Activated naive CD4-positive, alpha-beta T cell treated with anti-CD3 and anti-CD28 coated beads, Interleukin-2, amount 10 ng/mL, durations not matched to agents 7 days and 5 days (primary cell): ENCODE data around the gene EXTL1.
"Not testable (repeated sequence)": the region's sequence is repeated elsewhere in the genome, so short reads cannot be mapped to it uniquely, and the experiment has no call there.

Experiments
- CTCF ChIA-PET: fragments of 350-600 bp; sonication (Branson Sonifier 250); formaldehyde crosslinking; loops from one replicate; lab custom pipeline; 2021; ENCODE audit warnings: antibody characterized with exemption; lab: Charles Lee
- DNase-seq: peaks from one replicate; pipeline ENCODE4 v3.0.0-alpha.2; 2020
- H3K27ac Mint-ChIP-seq: one replicate; pipeline ENCODE4 v1.8.0; 2021; ENCODE audit warnings: mild to moderate bottlenecking, moderate library complexity, mixed read lengths
- H3K27me3 Mint-ChIP-seq: one replicate; pipeline ENCODE4 v1.8.0; 2021; ENCODE audit warnings: mild to moderate bottlenecking, mixed read lengths
- H3K36me3 Mint-ChIP-seq: one replicate; pipeline ENCODE4 v1.8.0; 2021; ENCODE audit warnings: mixed read lengths
- H3K4me1 Mint-ChIP-seq: one replicate; pipeline ENCODE4 v1.8.0; 2021; ENCODE audit warnings: mixed read lengths
- H3K4me3 Mint-ChIP-seq: one replicate; pipeline ENCODE4 v1.8.0; 2021; ENCODE audit warnings: mild to moderate bottlenecking, moderate library complexity, mixed read lengths
- H3K9me3 Mint-ChIP-seq: one replicate; pipeline ENCODE4 v1.8.0; 2021; ENCODE audit warnings: mixed read lengths

The EXTL1 gene

DNA sequence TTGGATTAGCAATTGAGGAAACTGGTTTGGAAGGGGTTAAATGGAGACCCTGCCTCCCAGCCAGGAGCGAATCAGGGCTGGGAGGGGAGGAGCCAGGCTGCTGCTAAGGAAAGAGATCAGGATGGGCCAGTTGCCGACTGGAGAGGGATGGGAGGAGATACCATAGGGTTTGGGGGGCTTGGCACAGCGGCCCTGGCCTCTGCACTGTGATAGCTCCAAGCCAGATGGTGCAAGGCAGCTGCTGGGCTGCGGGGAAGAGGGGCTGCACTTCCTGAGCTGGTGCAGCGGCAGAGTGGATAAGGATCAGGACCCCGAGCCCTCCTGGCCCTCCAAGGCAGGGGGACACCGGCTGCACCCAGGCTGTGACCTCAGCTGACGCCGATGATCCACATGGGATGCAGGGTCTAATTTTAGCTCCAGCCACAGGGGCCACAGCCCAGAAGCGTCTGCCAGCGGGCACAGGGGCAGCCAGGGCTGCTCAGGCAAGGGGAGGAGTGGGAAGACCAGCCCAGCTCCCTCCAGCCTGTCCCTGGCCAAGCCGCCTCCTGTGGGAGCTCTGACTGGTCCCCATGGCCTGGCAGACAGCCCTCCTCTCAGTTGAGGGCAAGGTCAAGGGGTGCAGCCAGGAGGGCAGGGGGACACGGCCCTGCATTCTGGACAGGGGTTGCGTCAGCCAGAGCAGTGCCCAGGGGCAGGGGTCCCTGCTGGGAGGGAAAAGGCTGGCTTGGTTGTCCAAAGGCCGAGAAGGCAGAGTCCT lies at the start of gene EXTL1:
Gene EXTL1, plus strand, starts transcription at position 129 of the 757 bp plus-strand sequence. CDS start 872 bp downstream, outside the sequence.
- no peak within 1 kb of the TSS for H3K4me3 Mint-ChIP-seq
- H3K27ac Mint-ChIP-seq: no peak within 1 kb of the TSS
- H3K4me1 Mint-ChIP-seq: peaks cover 10% of the 10 kb centered on the region
- H3K27me3 Mint-ChIP-seq: peaks cover 53% of the 10 kb centered on the region
- CTCF ChIA-PET: interaction anchor here (1.0 kb wide), 1 partner anchor 17 kb away, joined by 3 read pairs; no protein-coding TSS in a partner anchor
- H3K9me3 Mint-ChIP-seq: no peaks in the 10 kb centered on the region
- H3K36me3 Mint-ChIP-seq: no peaks in the 10 kb centered on the region
- no peak for DNase-seq

DNA sequence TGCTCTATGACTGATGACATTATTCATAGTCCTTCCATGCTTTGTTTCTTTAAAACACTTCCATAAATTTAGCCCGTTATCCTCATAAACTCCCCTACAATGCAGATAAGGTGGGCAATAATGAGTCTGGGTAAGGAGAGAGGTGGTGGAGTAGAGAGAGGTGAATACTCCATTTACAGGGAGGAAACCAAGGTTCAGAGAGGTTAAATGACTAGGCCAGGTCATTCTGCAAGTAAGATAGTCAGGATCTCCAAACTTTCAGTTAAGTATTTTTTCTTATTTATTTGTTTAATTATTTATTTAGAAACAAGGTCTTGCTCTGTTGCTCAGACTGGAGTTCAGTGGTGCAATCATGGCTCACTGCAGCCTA lies 49.8 kb upstream of the EXTL1 start:
- DNase-seq: no peak
- Mint-ChIP-seq H3K4me1 (peaks cover 34% of the 10 kb centered on the region), H3K27me3 (no peaks in the 10 kb centered on the region), H3K36me3 (peaks cover 59% of the 10 kb centered on the region), H3K27ac (peak overlapping the region; percentile 87), H3K4me3 (peak overlapping the region; percentile 6), H3K9me3 (no peaks in the 10 kb centered on the region)
- CTCF ChIA-PET: interaction anchor here (0.9 to 3.5 kb wide), 8 partner anchors 18 to 173 kb away, joined by 3 to 21 read pairs (median 4); partner anchors contain the start of gene PAFAH2

DNA sequence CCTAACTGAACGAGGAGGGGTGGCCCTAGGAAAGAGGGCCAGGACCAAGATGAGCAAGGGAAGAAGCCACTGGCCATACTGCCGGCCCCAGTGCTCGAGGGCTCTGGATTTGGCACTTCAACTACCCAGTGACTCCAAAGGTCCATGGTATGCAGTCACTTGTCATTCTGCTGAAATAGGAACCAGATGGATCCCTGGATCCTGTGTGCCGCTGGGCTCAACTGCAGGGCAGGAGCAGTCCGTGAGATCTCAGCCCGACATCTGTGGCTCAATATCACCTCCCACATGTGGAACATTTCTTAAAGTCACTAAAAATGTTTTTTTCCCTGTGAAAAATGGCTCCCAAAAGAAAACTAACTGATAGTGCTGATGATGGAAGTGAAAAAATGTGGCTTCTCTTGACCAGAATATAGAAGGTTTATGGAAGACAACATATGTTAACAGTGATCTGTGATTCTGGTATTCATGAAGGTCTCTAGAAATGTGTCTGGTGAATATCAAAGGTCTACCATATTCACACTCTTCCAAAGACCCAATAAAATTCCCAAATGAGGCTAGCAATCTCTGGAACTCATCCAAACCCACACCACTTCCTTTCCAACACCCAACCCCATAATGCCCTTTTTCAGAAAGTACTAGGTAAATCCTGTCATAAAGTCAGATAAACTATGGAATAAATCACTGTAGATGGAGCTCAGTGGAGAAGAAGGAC lies 47.8 kb upstream of the EXTL1 start:
- Mint-ChIP-seq H3K36me3 (peaks cover 55% of the 10 kb centered on the region), H3K27ac (no peak overlapping the region), H3K4me1 (peaks cover 36% of the 10 kb centered on the region), H3K9me3 (no peaks in the 10 kb centered on the region), H3K27me3 (no peaks in the 10 kb centered on the region), H3K4me3 (no peak overlapping the region)
- CTCF ChIA-PET: no interaction called here
- DNase-seq: no peak

DNA sequence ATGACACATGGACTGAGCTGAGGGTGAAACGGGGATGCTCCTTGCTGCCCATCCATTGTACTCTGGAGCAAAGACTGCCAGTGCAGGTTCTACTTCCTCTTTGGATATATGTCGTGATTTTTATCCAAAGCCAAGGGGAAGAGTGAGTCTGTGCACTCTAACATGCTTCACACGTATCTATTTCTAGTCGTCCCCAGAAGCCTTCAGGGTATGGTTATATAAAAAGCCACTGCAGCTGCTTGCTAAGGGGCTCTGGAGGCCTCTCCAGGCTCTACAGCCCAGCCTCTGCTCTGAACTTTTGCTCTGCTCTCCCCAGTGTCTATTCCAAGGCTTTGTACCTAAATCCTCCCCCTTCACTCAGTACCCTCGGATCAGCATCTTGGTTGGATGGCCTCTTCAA lies 43.8 kb upstream of the EXTL1 start:
- Mint-ChIP-seq H3K27ac (no peak overlapping the region), H3K36me3 (peaks cover 54% of the 10 kb centered on the region), H3K4me3 (no peak overlapping the region), H3K9me3 (no peaks in the 10 kb centered on the region), H3K4me1 (peaks cover 8% of the 10 kb centered on the region), H3K27me3 (no peaks in the 10 kb centered on the region)
- CTCF ChIA-PET: no interaction called here
- no peak for DNase-seq

DNA sequence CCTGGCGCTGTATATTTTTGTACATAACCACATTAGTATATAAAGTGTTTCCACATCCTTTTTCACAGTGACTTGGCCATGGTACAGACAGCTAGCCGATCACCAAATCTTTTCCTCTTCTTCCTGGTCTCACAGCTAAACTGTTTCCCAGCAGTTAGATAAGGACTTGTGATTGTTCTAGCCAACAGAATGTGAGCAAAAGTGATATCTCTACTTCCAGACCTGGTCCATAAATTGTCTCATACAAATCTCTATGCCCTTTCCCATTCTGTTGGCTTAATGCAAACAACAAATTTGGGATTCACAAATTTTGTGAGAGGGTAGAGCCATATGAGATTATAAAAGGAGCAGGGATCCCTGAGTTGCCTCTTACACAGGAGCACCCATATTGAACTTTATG lies 43.2 kb upstream of the EXTL1 start:
- CTCF ChIA-PET: no interaction called here
- DNase-seq: no peak
- H3K9me3 Mint-ChIP-seq: no peaks in the 10 kb centered on the region
- H3K4me3 Mint-ChIP-seq: no peak overlapping the region
- no peak overlapping the region for H3K27ac Mint-ChIP-seq
- no peaks in the 10 kb centered on the region for H3K27me3 Mint-ChIP-seq
- peaks cover 56% of the 10 kb centered on the region for H3K36me3 Mint-ChIP-seq
- H3K4me1 Mint-ChIP-seq: peaks cover 4% of the 10 kb centered on the region

DNA sequence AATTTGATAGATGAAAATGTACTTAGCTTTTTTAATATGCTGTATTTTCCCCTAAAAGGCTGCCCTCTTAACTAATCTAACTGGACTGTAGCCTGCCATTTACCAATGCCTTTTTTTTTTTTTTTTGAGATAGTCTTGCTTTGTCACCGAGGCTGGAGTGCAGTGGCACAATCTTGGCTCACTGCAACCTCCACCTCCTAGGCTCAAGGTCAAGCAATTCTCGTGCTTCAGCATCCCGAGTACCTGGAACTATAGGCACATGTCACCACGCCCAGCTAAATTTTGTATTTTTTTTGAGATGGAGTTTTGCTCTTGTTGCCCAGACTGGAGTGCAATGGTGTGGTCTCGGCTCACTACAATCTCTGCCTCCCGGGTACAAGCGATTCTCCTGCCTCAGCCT lies 42.4 kb upstream of the EXTL1 start:
- Mint-ChIP-seq H3K27me3 (no peaks in the 10 kb centered on the region), H3K36me3 (peaks cover 56% of the 10 kb centered on the region)

GRCh38 chr1:25985171-25985570 lies 36.4 kb upstream of the EXTL1 start:
- Mint-ChIP-seq H3K4me1 (peaks cover 36% of the 10 kb centered on the region), H3K36me3 (peaks cover 63% of the 10 kb centered on the region), H3K9me3 (no peaks in the 10 kb centered on the region), H3K4me3 (no peak overlapping the region), H3K27me3 (no peaks in the 10 kb centered on the region), H3K27ac (no peak overlapping the region)
- DNase-seq: no peak
- CTCF ChIA-PET: no interaction called here

More for the DNA sequence above, 42.4 kb upstream of the EXTL1 start:
- peaks cover 4% of the 10 kb centered on the region for H3K4me1 Mint-ChIP-seq
- H3K9me3 Mint-ChIP-seq: no peaks in the 10 kb centered on the region
- H3K27ac Mint-ChIP-seq: peak overlapping the region; percentile 42
- DNase-seq: no peak
- H3K4me3 Mint-ChIP-seq: no peak overlapping the region
- CTCF ChIA-PET: no interaction called here

DNA sequence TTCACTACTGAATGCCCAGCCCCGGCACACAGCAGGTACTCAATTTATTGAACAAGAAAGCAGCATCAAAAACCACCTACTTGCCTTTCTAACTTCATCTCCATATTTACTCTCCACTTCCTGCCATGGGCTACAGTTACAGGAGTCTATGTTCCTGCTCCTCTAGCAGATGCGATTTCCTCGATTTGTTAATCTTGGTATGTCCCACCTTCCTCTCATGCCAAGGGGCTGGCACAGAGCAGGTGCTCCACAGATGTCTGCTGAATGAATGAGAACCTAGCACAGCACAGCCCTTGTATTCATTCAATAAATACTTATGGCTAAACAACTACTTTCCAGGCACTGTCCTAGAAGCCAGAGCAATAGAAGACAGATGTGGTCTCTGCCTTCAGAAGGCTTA lies 35.9 kb upstream of the EXTL1 start:
- Mint-ChIP-seq H3K27me3 (no peaks in the 10 kb centered on the region), H3K4me1 (peaks cover 41% of the 10 kb centered on the region)

GRCh38 chr1:25986773-25987172 lies 34.8 kb upstream of the EXTL1 start:
- Mint-ChIP-seq H3K36me3 (peaks cover 55% of the 10 kb centered on the region), H3K4me1 (peaks cover 48% of the 10 kb centered on the region)
- not testable (repeated sequence) for DNase-seq, H3K4me3 Mint-ChIP-seq, H3K9me3 Mint-ChIP-seq, H3K27me3 Mint-ChIP-seq, H3K27ac Mint-ChIP-seq
- CTCF ChIA-PET: interaction anchor here (1.1 to 6.3 kb wide), 3 partner anchors 9 to 92 kb away, joined by 3 to 54 read pairs (median 3); partner anchors contain the start of gene PAFAH2

More for the DNA sequence above, 35.9 kb upstream of the EXTL1 start:
- CTCF ChIA-PET: no interaction called here
- Mint-ChIP-seq H3K9me3 (no peaks in the 10 kb centered on the region), H3K36me3 (peaks cover 63% of the 10 kb centered on the region), H3K4me3 (no peak overlapping the region), H3K27ac (no peak overlapping the region)
- DNase-seq: no peak

DNA sequence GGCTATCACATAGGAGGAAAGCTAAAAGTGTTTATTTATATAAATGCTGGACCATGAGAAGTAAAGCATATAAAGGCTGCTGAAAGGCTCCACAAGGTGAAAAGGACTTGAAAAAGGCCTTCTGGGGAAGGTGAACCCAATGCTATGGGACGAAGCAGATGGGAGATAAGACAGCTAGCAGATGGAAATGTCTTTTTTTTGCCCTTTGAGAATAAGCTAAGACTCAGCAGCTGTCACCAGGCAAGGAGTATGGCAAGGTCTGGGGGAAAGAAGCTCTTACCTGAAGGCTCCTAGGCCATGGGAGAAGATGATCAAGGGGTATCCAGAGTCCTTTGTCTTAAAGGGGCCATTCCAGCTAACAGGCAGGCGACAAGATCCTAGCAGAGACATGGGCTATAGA lies 33.6 kb upstream of the EXTL1 start:
- Mint-ChIP-seq H3K27ac (no peak overlapping the region), H3K36me3 (peaks cover 44% of the 10 kb centered on the region), H3K4me3 (no peak overlapping the region), H3K27me3 (no peaks in the 10 kb centered on the region), H3K9me3 (no peaks in the 10 kb centered on the region), H3K4me1 (peaks cover 59% of the 10 kb centered on the region)
- DNase-seq: no peak
- CTCF ChIA-PET: interaction anchor here (1.0 to 6.3 kb wide), 2 partner anchors 93 to 190 kb away, joined by 3 to 54 read pairs; no protein-coding TSS in a partner anchor

DNA sequence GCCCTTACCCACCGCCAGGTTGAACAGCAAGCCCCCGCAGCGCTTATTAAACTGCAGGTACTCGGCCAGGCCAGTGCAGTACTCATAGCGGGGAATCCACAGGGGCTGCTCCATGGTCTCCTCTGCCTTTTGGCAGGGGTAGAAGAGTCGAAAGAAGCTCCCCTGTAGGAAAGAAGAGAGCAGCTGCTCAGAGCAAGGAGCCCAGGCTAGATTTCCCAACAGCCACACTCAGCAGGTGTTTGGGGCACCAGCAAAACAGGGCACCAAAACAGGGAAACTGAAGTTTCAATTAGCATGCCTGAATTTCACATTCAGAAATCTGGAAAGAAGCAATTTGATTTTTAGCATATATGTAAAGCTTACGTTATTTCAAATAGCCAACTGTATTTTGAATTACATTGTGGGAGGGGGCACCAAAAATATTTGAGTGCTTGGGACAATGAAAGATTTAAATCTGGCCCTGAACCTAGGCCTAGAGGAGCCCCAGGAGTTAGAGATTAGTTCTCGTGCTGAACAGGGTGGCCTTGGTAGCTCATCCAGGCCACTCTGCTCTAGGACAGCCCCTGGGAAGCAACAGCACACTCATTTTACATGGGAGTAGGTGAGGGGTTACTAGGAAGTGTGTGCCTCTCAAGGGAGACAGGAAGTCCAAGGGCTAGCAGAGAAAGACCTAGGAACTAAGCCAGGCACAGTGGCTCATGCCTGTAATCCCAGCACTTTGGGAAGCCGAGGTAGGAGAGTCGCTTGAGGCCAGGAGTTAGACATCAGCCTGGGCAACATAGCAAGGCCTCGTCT lies 31.9 kb upstream of the EXTL1 start:
- no peaks in the 10 kb centered on the region for H3K9me3 Mint-ChIP-seq
- H3K27ac Mint-ChIP-seq: peak overlapping the region; percentile 87
- no peaks in the 10 kb centered on the region for H3K27me3 Mint-ChIP-seq
- no peak for DNase-seq
- peaks cover 35% of the 10 kb centered on the region for H3K36me3 Mint-ChIP-seq
- H3K4me3 Mint-ChIP-seq: peak overlapping the region; percentile 78
- peaks cover 70% of the 10 kb centered on the region for H3K4me1 Mint-ChIP-seq
- CTCF ChIA-PET: interaction anchor here (0.9 to 6.3 kb wide), 6 partner anchors 8 to 95 kb away, joined by 3 to 54 read pairs (median 4); partner anchors contain the start of gene PAFAH2

- peak overlapping the region; percentile 78 for H3K4me3 Mint-ChIP-seq
- peak overlapping the region; percentile 87 for H3K27ac Mint-ChIP-seq
- DNase-seq: no peak
- CTCF ChIA-PET: interaction anchor here (0.9 to 6.3 kb wide), 6 partner anchors 7 to 95 kb away, joined by 3 to 54 read pairs (median 4); partner anchors contain the start of gene PAFAH2
- H3K4me1 Mint-ChIP-seq: peaks cover 70% of the 10 kb centered on the region
- no peaks in the 10 kb centered on the region for H3K9me3 Mint-ChIP-seq
- H3K36me3 Mint-ChIP-seq: peaks cover 36% of the 10 kb centered on the region
- H3K27me3 Mint-ChIP-seq: no peaks in the 10 kb centered on the region
Observed at GRCh38 chr1:25990251-25990650, 31.3 kb upstream of the EXTL1 start.

- Mint-ChIP-seq H3K4me3 (peak overlapping the region; percentile 78), H3K9me3 (no peaks in the 10 kb centered on the region), H3K27ac (peak overlapping the region; percentile 87), H3K36me3 (peaks cover 31% of the 10 kb centered on the region), H3K4me1 (peaks cover 66% of the 10 kb centered on the region), H3K27me3 (no peaks in the 10 kb centered on the region)
- CTCF ChIA-PET: interaction anchor here (0.9 to 6.3 kb wide), 5 partner anchors 19 to 96 kb away, joined by 3 to 54 read pairs (median 3); no protein-coding TSS in a partner anchor
- peak; percentile 66 for DNase-seq
Observed at GRCh38 chr1:25990702-25991395, 30.7 kb upstream of the EXTL1 start.
